Activated naive CD8-positive, alpha-beta T cell treated with anti-CD3 and anti-CD28 coated beads, Interleukin-2, amount 50 U/mL, for 16 hours (primary cell): Measurements from ENCODE around the gene GALNT9.

Source experiments
- DNase-seq: peaks from one replicate; pipeline ENCODE4 v3.0.0-alpha.2; 2020; ENCODE audit warnings: low read depth, low spot score

Gene GALNT9

DNA sequence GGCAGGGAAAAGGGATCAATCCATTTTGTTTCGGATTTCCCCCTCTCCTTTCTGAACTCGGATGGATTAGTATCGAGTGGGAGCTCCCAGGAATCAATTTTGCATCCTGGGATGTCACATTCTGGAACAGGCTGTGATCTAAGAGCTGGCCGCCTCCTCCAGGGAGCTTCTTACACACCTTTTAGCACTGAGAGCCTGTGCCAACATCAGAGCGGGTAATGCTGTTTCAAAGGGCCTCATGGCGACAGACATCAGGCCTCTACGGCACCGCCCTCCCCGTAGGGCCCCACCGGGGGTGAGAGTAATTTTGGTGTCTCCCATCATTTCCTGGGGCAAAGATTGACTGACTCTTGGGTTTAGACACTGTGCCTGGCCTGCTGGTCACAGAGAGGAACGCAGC is 2.7 kb downstream of the GALNT9 start:
- no peak for DNase-seq

- no peak for DNase-seq
Measured at GRCh38 chr12:132325733-132326130, 3.7 kb downstream of the GALNT9 start.

DNA sequence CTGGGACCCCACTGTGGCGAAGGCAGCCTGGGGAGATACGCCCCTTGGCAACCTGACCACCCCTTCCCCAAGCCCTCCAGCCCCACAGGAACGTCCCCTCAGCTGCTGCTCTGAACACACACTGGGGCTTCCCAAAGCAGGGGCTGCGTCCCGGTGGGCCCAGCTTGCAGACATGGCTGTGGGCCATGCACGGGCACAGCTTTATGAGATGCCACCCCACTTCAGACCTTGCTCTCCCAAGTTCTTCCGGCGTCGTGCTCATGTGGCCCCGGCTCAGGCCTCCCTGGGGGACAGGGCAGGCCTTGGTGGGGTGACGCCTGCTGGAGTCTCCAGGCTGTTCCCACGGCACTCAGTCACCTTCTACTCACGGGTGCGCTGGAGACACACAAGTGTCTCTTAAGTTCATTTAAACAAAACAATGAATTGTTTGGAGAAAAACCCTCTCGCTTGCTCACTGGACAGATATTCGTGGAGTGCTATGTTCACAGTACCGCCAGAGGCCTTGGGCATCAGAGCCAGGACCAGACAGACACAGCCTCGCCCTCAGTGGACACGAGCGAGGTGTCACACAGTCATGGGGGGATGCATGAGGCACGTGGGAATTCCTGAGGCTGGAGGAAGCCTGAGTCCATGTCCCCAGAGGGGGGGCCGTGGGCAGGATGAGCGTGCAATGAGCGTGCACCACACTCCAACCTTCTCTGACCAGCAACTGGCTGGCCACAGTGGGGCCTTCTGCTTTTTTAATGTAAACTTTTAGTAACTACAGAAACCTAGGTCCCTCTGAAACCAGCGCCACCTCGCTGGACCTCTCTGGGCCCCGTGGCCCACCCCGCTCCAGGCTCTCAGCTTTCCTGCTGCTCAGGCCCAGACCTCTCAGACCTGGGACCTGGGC is 4.3 kb downstream of the GALNT9 start:
- DNase-seq: no peak

GRCh38 chr12:132324173-132324572 is 5.2 kb downstream of the GALNT9 start:
- no peak for DNase-seq

DNA sequence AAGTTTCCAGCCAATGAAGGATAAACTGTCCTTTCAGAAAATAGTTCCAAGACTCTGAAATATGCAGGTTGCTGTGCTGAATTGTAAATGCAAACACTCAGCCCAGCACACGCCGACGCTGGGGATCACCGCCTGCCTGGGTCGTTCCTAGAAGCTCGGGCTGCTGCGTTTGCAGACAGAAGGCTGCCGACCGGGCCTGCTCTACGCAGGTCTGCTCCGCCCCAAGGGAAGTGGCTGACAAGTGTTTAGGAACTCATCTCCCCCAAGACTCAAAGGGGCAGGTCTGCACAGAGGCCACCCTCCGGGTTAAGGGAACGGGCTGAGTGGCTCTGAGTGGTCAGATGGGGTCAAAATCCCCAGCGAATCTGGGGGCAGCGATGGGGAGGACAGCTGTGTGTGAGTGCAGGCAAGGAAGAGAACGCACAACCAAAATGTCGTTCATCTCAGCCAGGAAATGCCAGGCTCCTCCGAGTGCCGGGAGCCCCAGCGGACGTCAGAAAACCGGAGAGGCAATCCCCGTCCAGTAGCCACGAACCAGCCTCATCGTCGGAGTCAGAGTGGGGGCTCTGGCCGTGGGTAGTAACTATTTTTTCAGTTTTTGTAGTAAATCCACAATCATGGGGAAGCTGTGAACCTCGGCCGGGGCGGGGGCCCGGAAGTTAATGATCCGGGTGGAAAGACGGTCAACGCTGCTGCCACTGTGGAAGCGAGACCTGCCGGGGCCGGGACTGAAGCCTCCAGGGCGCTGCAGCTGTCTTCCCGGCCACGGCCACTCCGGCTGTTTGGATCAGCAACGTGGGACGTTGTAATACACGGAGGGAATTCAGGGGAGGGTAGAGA is 6.0 kb downstream of the GALNT9 start:
- DNase-seq: no peak

DNA sequence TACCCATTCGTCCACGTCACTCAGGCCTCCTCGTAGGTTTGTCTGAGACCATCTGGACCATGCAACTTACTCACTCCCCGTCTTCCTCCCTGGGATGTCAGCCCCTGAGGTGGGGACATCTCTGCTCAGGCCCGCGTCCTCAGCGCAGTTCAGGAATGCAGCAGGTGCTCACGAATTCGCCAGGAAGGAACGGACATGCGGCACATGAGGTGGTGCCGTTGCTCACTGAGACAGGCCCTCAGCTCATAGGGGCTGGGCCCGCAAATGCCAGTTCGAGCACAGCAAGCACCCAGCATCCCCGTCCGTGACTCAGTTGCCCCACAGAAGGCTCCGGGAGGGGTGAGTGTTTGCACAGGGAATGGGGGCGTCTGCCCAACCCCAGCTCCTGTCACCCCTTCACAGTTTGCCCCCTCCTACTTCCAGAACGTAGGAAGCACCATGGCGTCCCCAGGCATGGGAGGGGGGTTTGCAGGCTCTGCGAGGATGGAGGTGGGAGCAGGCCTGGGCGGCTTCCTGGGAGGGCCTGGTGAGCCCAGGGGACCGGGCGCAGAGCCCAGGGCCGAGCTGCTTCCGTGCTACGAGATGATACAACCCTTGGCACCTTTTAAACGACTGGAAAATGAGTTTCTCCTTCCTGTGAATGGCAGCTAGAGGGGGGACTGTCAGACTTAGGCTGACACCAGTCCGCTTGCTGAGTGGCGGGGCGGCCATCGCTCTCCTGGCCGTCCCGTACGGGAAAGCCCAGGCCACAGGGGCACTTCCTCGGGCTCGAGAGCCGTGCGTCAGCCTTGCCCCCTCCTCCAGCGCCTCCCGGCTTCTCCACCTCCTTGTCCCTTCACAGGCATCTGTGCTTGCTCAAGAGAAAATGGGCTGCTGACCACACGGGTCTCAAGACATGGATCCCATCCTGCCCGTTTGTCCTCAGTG is 6.9 kb downstream of the GALNT9 start:
- no peak for DNase-seq

DNA sequence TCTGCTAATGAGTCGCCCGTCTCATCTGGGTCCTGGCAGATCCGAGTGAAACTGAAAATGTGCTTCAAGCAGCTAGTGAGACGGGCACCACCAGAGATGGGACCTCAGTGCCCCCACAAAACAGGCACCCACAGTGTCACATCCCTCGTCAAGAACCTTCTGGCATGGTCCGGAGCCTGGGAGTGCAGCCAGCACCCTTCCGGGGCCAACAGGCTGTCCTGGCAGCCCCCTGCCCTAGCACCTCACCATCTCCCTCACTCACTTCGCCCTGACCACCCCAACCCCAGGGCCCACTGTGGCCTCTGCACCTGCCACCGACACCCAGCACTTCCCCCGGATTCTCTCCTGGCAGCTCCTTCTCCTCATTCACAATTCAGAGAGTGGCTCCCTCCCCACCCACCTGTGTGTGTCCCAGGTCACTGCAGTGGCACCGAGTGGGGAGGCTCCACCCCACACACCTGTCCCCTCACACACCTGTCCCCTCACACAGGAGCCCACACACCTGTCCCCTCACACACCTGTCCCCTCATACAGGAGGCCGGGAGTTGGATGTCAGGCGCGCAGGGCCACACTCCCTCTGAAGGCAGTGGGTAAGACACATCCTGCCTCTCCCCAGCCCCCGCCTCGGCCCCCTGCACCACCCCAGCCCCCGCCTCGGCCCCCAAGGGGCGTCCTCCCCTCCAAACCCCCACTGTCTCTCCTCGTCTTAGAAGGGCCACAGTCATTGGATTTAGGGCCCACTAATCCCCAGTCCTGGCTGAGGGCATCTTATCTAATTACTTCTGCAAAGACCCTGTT is 7.9 kb downstream of the GALNT9 start:
- DNase-seq: no peak

- DNase-seq: no peak
Measured at GRCh38 chr12:132320767-132321211, 8.6 kb downstream of the GALNT9 start.

- DNase-seq: no peak
Measured at GRCh38 chr12:132319991-132320570, 9.3 kb downstream of the GALNT9 start.

- DNase-seq: no peak
Measured at GRCh38 chr12:132319359-132319950, 9.9 kb downstream of the GALNT9 start.

DNA sequence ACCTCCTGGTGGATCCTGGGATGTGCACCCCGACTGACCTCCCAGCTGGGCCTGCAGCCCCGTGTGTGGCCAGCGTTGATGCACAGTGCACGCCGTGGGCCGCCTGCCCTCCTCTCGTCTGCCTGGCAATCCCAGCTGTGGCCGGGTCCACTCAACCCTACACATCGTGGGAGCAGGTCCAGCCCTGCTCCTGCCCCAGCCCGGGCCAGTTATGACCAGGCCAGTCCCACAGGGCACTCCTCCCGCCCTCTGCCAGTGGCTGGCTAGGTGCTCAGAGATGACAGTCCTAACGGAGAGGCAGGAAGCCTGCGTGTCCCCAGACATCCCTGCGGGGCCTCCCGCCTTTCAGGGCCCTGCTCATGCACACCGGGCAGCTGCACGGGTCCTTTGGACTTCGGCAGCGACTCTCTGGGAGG is 10.8 kb downstream of the GALNT9 start:
- no peak for DNase-seq

DNA sequence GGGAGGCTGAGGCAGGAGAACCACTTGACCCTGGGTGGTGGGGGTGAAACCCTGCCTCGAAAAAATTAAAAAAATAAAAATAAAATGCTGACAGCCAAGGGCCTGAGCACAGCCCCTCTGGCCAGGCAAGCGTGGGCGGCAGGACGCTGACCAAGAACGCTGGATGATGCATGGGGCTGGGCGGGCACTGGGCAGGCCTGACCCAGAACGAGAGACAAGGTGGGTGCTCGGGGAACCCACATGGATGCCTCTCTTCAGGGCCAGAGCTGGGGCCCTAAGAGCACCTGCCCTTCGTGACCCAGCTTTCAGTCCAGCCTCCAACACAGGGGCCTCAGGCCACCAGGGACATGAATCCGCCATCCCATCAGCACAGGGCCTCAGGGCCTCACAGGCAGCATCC is 11.3 kb downstream of the GALNT9 start:
- DNase-seq: no peak

GRCh38 chr12:132317233-132317938 is 12.0 kb downstream of the GALNT9 start:
- DNase-seq: no peak

- no peak for DNase-seq
Measured at GRCh38 chr12:132316497-132317232, 12.7 kb downstream of the GALNT9 start.

DNA sequence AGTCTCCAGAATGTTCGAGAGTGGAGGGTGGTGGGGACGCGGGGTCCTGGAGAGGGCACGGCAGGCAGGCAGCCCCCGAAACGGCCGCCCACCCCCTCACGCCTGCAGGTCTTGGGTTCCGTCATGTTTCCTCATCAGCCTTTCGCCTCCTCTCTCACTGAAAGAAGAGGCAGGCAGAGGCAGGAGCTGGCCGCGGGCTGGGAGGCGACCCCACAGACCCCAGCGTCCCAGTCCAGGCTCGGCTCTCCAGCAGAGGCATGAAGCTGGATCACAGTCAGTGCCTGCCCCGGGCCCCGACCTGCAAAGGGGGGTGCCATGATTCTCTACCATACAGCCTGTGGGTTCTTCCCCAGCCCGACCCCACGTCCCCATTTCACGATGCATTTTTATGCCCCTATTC is 13.4 kb downstream of the GALNT9 start:
- no peak for DNase-seq

DNA sequence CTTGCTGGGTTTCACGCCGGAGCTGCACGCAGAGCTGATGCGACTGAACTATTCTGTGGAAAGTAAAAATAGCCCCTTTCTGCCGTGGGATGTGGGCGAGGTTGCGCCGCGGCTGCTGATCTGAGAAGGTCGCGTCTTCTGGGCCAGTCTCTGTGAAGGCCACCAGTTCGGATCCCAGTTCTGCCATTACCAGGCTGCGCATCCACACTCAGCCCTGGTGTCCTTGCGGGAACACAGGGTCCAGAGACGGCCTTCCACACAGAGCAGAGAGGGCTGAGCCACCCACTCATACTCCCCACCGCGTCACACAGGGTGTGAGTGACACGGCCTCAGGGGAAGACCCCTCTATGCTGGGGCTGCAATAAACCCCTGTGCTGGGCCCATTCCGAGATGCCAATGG is 13.9 kb downstream of the GALNT9 start:
- no peak for DNase-seq

DNA sequence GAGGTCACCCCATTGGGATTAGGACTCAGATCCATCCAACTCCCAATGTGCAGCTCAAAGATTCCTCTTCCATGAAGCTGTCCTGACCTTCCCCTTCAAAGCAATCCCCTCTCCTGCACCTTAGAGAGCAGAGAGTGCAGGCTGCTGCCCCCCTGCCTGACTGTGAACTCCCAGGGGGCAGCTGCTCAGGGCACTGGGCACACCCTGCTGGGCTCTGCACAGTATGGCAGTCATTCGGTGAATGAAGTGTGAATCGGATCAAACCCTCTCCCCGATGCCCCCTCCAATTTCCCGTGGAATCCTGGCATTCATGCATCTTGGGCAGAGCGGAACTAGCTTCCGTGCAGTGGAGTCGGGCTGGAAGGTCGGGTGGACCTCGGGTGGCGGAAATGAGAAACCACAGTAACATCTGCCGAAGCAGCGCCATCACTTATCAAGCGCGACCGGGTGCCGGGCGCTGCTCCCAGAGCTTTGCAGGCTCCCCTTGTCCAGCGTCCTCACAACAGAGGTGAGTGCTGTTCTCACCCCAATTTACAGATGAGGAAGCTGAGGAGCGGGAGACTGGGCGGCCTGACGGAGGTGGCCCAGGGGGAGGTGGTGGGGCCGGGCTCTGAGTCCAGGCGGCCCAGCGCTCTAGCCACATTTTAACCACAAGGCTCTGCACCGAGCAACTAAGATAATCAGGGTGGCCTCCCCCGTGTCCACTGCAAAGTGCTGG is 14.7 kb downstream of the GALNT9 start:
- no peak for DNase-seq

DNA sequence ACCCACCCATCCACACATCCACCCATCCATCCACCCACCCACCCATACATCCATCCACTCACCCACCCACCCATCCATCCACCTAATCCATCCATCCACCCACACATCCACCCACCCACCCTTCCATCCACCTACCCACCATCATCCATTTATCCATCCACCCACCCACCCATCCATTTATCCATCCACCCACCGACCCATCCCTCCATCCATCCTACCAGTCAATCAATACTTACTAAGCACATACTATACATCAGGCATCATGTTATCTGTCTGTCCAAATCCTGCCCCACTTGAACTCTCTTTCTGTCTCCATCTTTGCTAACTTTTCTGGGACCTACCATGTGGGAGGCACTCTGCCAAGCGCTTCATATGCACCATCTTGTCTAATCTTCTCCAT is 15.4 kb downstream of the GALNT9 start:
- no peak for DNase-seq
